Measurements from ENCODE around the gene CHKB. TPM values are rescaled to one million over a fixed set of nuclear protein-coding genes. Genes with fewer than 3 reads are reported as not detected.
A peak's percentile ranks its signal among the peaks of the same experiment; 100 is the strongest.

CHKB gene
- total and polyA plus RNA-seq, 2 of the 8 experiments (the other 6 are each of a cell fraction or from before 2014, with no cell fraction given), result 27.9 to 42.2 TPM

DNA sequence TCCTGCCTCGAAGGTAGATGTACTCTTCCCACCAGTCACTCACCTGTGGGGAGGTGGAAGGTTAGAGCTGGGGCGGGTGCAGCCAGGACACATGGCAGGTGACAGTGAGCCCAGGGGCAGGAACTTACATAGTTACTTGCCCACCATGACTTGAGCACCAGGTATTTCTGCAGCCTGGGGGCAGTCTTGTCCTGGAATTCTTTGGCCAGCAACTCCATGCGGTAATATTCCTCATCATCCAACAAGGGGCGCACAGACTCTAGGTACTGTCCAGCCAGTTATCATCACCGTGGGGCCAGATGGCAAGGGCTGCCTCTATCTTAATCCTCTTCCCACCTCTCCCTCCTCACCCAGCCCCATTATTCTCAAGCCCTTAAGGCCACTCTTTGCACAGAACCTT is 6.6 kb downstream of the CHKB start:
- no peak for DNase-seq (ENCODE audit: low read depth in 1 of 2, low spot score in 2 of 2)
- H3K9me3 ChIP-seq (ENCODE audit: insufficient read depth in 2 of 2, low read depth in 1 of 2, low read length in 1 of 2), result no peaks in the 10 kb centered on the region
- H2BK5ac ChIP-seq (ENCODE audit: low read depth, low read length), result no peak overlapping the region
- H2BK120ac ChIP-seq (replicated peaks; ENCODE audit: low read depth, low read length), result no peak overlapping the region
- H2BK12ac ChIP-seq (ENCODE audit: low read depth, low read length), result no peak overlapping the region
- no peaks in the 10 kb centered on the region for H3K4me1 ChIP-seq (replicated peaks in 1 of 4; ENCODE audit: control insufficient read depth in 3 of 4, insufficient read depth in 4 of 4, low read length in 3 of 4)
- 87% methylated on average over 5 of the region's 5 CpGs; no CpG with 5 or more reads in 1 of the 2 experiments for WGBS, 2 experiments (ENCODE audit: extremely low coverage in 1 of 2, insufficient coverage in 1 of 2, insufficient read length in 1 of 2, insufficient replicate concordance in 2 of 2, low coverage in 1 of 2, low lambda C conversion rate in 2 of 2, missing lambda C conversion rate in 1 of 2)
- POLR2A ChIA-PET (ENCODE audit: partially characterized antibody), result interaction anchor here (1.3 to 5.4 kb wide), 3 partner anchors 11 to 131 kb away, joined by 3 to 37 read pairs (median 3); partner anchors contain the start of gene SYCE3
- H3K4ac ChIP-seq (replicated peaks; ENCODE audit: insufficient read length, low read depth, low read length), result no peak overlapping the region
- no peaks in the 10 kb centered on the region for H3K23me2 ChIP-seq (ENCODE audit: low read depth, low read length)
- no peak overlapping the region for H3K9ac ChIP-seq (replicated peaks in 1 of 4; ENCODE audit: extremely low read depth in 1 of 4, low read depth in 3 of 4, low read length in 3 of 4)
- no peak overlapping the region for H4K5ac ChIP-seq (ENCODE audit: insufficient read length, low read depth, low read length)
- peaks cover 6 to 22% (median 16%) of the 10 kb centered on the region in 4 experiments for H3K36me3 ChIP-seq (ENCODE audit: control insufficient read depth in 2 of 4, insufficient read depth in 4 of 4, low read length in 3 of 4)
- no peaks in the 10 kb centered on the region for H3K27me3 ChIP-seq (replicated peaks in 1 of 4; ENCODE audit: control insufficient read depth in 3 of 4, extremely low read depth in 1 of 4, insufficient read depth in 3 of 4, low read length in 3 of 4)
- H3K18ac ChIP-seq (ENCODE audit: extremely low read depth, low read length), result no peak overlapping the region
- no peak overlapping the region for H3K23ac ChIP-seq (ENCODE audit: insufficient read length)
- H3K4me3 ChIP-seq (ENCODE audit: extremely low read depth in 1 of 4, insufficient read depth in 2 of 4, low read depth in 3 of 4, low read length in 4 of 4), result no peak overlapping the region
- no peak for FAIRE-seq
- H3K27ac ChIP-seq (ENCODE audit: low read depth, low read length), result no peak overlapping the region
- CTCF ChIA-PET (ENCODE audit: partially characterized antibody), result interaction anchor here (0.6 to 8.1 kb wide), 20 partner anchors 12 to 126 kb away, joined by 3 to 84 read pairs (median 6); partner anchors contain the start of genes SCO2 and SYCE3
- no peak overlapping the region for H3K56ac ChIP-seq (replicated peaks; ENCODE audit: insufficient read length, low read depth, low read length)
- H4K8ac ChIP-seq (ENCODE audit: extremely low read depth, insufficient read depth, low read length), result no peak overlapping the region
- no peak overlapping the region for H2BK20ac ChIP-seq (ENCODE audit: low read length)
- no peak overlapping the region for H2AFZ ChIP-seq (ENCODE audit: low read length)
- no peak overlapping the region for H3K4me2 ChIP-seq (ENCODE audit: insufficient read depth in 1 of 2, low read depth in 2 of 2, low read length in 2 of 2)
- peaks cover 5 to 14% of the 10 kb centered on the region in 2 experiments for H4K20me1 ChIP-seq (replicated peaks in 1 of 2; ENCODE audit: control insufficient read depth in 1 of 2, insufficient read depth in 2 of 2, low read length in 2 of 2)
- peaks cover under 1% of the 10 kb centered on the region; the same call in 1 of the 2 replicates for H3K79me1 ChIP-seq (ENCODE audit: low read depth, low read length)
- no peak overlapping the region for H4K91ac ChIP-seq (replicated peaks; ENCODE audit: insufficient read length, low read length)
- H2AK5ac ChIP-seq (ENCODE audit: low read depth, low read length), result no peak overlapping the region
- H3K79me2 ChIP-seq (ENCODE audit: control insufficient read depth in 1 of 2, insufficient read depth in 2 of 2, low read length in 2 of 2), result peaks cover 0 to 2% of the 10 kb centered on the region in 2 experiments; a peak in 1 of 4 replicates
- no peak overlapping the region for H2BK15ac ChIP-seq (ENCODE audit: low read length)
- no peak overlapping the region for H3K14ac ChIP-seq (ENCODE audit: insufficient read length)
- no peak for TF ChIP-seq CTBP2 (IDR thresholded peaks at IDR 0.05; ENCODE audit: borderline replicate concordance, insufficient read depth, insufficient read length, low read length)
- TF ChIP-seq CEBPB (IDR thresholded peaks at IDR 0.05; ENCODE audit: low read depth, low read length), result no peak
- peak; percentile 75 to 79 for TF ChIP-seq RAD21 (IDR thresholded peaks at IDR 0.05 in 1 of 2, conservative IDR thresholded peaks at IDR 0.05 in 1 of 2; ENCODE audit: low read depth in 2 of 2, low read length in 2 of 2)
- TF ChIP-seq POLR2AphosphoS5 (IDR thresholded peaks at IDR 0.05; ENCODE audit: low read depth, low read length), result no peak
- no peak for TF ChIP-seq FOSL1 (IDR thresholded peaks at IDR 0.05; ENCODE audit: insufficient read depth, low read depth, low read length)
- no peak for TF ChIP-seq ZNF274 (IDR thresholded peaks at IDR 0.05; ENCODE audit: borderline replicate concordance, extremely low read depth, low read length)
- no peak for TF ChIP-seq SP2 (IDR thresholded peaks at IDR 0.05; ENCODE audit: low read length)
